Esophagus squamous epithelium (tissue), 4 donors: Measurements from ENCODE around the gene EDN3.

ENCODE experiments used
- CTCF ChIP-seq, 6 experiments: fragments of 450-650 bp in 4 of 6; fragments of 200-600 bp in 2 of 6; sonication (generic) in 2 of 6; IDR thresholded peaks; one replicate each; pipeline ENCODE4 v1.5.1; 2016 to 2019; ENCODE audit warnings: antibody characterized with exemption in 6 of 6, mild to moderate bottlenecking in 4 of 6, moderate library complexity in 4 of 6
- POLR2A ChIP-seq, 4 donors: fragments of 450-650 bp; IDR thresholded peaks; one replicate each; pipeline ENCODE4 v1.6.1; 2017; ENCODE audit warnings: antibody characterized with exemption in 4 of 4, mild to moderate bottlenecking in 4 of 4, moderate library complexity in 3 of 4

- TF ChIP-seq CTCF (IDR thresholded peaks at IDR 0.05) (no peak), POLR2A (IDR thresholded peaks at IDR 0.05) (no peak)
These were observed 27.7 kb downstream of the EDN3 start for GRCh38 chr20:59328071-59328470.
